GM12872 (cell line): Measurements from ENCODE around the gene METRN.

Source experiments
- CTCF ChIP-seq: IDR thresholded peaks from 3 replicates; pipeline ENCODE4 v1.5.1; 2011; ENCODE audit warnings: low read depth, mild to moderate bottlenecking, low read length, moderate library complexity; ENCODE audit not compliant: insufficient read depth

Gene METRN

GRCh38 chr16:766008-766819 is 51.3 kb downstream of the METRN start:
- TF ChIP-seq CTCF: no peak

- TF ChIP-seq CTCF: no peak
Measured at GRCh38 chr16:766820-767640, 52.1 kb downstream of the METRN start.

- TF ChIP-seq CTCF: no peak
Measured at GRCh38 chr16:767743-768235, 52.9 kb downstream of the METRN start.

DNA sequence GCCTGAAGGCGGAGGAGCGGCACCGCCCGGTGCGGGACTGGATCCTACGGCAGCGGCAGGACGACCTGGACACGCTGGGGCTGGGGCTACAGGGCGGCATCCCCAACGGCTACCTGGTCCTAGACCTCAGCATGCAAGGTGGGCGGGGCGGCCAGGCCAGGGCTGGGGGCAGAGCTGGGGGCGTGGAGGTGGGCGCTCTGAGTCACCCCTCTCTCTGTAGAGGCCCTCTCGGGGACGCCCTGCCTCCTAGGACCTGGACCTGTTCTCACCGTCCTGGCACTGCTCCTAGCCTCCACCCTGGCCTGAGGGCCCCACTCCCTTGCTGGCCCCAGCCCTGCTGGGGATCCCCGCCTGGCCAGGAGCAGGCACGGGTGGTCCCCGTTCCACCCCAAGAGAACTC is 53.5 kb downstream of the METRN start:
- no peak for TF ChIP-seq CTCF
